Esophagus squamous epithelium (tissue), 4 donors: ENCODE measurements around the gene GMCL2.

Experiments
- CTCF ChIP-seq, 6 experiments: fragments of 450-650 bp in 4 of 6; fragments of 200-600 bp in 2 of 6; sonication (generic) in 2 of 6; IDR thresholded peaks; one replicate each; pipeline ENCODE4 v1.5.1; 2016 to 2019; ENCODE audit warnings: antibody characterized with exemption in 6 of 6, mild to moderate bottlenecking in 4 of 6, moderate library complexity in 4 of 6
- POLR2A ChIP-seq, 4 donors: fragments of 450-650 bp; IDR thresholded peaks; one replicate each; pipeline ENCODE4 v1.6.1; 2017; ENCODE audit warnings: antibody characterized with exemption in 4 of 4, mild to moderate bottlenecking in 4 of 4, moderate library complexity in 3 of 4

GRCh38 chr5:178203670-178204181 is 16.6 kb upstream of the GMCL2 start:
- TF ChIP-seq CTCF (IDR thresholded peaks at IDR 0.05), result no peak
- no peak for TF ChIP-seq POLR2A (IDR thresholded peaks at IDR 0.05)
